HuH-7.5 (cell line): ENCODE results near the gene AQP2.
"Not testable (repeated sequence)": the region's sequence is repeated elsewhere in the genome, so short reads cannot be mapped to it uniquely, and the experiment has no call there.

Experiments
- DNase-seq: peaks from one replicate; pipeline ENCODE4 v3.0.0; 2011; ENCODE audit warnings: low spot score

AQP2 gene

DNA sequence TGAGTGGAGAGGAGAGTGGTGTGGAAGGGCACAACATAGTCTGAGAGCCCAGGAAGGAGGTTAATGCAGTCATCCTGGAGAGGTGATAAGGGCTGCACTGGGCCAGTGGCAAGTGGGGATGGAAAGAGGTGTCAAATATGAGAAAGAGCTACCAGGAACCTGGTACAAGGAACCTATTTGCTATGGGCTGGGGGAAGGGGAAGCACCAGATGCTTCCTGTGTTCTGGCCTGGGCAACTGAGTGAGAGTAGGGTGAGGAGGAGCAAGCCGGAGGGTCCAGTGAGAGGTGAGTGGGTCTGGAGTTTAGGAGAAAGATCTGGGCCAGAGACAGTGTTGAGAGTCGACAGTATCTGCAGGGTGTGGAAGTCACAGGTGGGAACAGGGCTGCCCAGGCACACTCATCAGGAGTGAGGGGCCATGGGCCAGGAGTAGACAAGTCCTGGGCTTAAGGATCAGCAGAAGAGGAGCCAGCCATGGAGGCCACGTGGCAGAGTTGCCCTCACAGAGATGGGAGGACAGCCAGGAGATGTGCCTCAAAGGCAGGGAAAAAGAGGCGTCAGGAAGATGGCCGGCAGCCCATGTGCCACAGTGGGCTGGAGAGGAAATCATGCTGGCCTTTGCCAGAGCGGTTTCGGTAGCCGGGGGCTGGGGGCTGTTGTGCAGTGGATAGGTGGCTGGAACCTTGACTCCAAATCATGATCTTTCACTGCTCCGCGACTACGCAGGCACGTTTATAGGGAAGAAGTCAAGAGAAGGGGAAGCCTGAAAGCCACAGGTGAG lies 19.3 kb downstream of the AQP2 start:
- DNase-seq: no peak

DNA sequence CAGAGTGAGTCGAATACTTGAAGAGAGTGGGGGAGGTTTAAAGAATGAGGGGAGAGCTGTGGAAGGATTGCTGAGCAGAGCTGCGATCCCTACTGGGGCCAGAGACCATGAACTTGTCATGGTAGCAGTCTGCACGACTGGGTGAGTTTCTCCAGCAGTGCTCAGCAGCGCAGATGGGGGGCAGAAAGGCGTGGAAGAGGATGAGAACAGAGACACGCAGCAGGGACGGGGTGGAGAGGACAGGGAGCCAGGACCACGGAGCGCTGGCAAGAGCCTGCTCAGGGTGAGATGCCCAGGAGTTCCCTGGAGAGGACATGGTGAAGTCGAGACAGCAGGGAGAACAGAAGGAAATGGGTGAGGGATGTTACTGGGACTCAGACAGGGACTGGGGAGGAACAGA lies 20.1 kb downstream of the AQP2 start:
- no peak for DNase-seq

DNA sequence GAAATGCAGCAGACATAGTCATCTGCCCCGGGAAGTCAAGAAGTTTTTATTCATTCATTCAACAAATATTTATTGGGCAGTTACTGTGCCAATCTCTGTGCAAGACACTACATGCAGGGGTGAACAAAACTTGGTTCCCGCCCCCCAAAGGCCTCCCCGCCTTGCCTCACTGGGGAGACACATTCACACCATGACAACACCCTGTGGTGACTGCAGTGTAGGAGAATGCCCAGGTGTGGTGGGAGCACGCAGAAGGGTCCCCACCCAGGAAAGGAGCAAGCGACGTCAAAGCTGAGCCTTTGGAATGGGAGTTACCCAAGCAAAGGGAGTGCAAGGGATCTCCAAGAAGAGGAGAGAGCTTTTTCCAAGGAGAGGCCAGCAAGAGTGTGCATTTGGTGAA lies 20.6 kb downstream of the AQP2 start:
- DNase-seq: no peak

DNA sequence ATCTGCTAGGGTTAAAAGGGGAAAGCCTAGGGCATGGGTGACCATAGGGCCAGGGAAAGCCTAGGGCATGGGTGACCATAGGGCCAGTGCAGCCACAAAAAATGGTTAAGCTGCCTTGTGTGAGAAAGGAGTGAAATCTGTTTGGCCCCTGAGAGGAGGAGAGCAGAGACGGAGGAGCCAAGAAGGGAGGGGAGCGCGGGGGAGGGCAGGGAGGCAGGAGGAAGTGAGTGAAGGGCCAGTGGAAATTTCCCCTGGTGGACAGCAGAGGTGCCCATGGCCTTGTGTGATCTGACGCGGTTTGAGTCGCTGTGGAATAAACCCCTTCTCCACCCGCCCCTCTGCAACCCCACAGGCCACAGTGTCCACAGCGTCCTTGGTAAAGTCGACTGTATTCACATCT lies 21.6 kb downstream of the AQP2 start:
- DNase-seq: no peak

DNA sequence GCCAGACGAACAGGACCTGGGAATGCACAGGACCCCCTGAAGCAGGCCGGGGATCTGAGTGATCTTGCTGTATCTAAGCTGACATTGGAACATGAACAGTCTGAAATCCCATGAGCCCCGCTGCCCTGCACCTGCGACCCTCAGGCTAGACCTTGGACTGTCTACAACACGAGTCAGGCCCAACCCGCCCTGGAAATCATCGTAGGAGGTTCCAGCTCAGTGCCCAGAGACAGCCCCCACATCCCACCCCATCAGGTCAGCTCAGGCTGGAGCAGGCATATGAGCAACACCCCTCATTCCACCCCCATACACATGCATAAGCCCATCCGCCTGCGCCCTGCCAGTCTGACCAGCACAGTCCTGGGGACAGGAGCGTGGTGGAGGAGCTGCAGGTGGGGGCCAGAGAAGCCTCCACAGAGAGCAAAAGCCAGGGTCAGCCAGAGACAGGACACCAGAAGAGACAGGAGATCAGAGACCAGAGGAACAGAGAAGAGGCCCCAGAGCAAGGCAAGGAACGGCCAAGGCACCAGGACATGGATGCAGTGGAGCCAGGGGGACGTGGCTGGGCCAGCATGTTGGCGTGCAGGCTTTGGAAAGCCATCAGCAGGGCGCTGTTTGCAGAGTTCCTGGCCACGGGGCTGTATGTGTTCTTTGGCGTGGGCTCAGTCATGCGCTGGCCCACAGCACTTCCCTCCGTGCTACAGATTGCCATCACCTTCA lies 22.3 kb downstream of the AQP2 start, which contains the start of gene AQP6:
Gene AQP6 (plus strand): TSS at position 307 of the 720 bp plus-strand sequence. CDS start 227 bp downstream, at position 534.
- no peak for DNase-seq

DNA sequence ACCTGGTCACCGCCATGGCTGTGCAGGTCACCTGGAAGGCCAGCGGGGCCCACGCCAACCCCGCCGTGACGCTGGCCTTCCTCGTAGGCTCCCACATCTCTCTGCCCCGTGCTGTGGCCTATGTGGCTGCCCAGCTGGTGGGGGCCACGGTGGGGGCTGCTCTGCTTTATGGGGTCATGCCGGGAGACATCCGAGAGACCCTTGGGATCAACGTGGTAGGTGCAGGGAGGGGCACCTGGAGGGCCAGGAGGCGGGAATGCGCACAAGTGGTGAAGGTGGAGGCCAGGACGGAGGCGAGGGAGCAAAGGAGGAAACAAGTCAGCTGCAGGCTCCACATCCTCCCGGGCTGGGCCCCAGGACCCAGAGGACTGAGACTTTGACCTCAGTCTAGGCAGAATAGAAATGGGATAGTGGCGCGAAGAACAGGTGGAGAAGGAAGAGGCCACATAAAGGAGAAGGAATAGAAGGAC lies 22.9 kb downstream of the AQP2 start:
- no peak for DNase-seq

DNA sequence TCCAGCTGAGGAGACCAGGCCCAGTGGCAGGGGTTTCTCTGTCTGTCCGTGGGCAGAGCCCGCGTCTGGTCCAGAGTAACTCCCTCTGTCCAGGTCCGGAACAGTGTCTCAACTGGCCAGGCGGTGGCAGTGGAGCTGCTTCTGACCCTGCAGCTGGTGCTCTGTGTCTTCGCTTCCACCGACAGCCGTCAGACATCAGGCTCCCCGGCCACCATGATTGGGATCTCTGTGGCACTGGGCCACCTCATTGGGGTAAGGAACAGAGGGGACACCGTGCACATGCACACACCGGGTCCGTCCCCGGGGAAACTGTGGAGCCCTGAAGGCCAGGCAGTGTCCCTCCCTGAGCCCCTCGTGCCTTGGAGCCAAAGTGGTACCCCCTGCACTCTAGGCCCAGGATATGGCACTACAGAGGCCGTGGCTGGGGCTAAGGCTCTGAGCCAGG lies 23.7 kb downstream of the AQP2 start:
- no peak for DNase-seq

DNA sequence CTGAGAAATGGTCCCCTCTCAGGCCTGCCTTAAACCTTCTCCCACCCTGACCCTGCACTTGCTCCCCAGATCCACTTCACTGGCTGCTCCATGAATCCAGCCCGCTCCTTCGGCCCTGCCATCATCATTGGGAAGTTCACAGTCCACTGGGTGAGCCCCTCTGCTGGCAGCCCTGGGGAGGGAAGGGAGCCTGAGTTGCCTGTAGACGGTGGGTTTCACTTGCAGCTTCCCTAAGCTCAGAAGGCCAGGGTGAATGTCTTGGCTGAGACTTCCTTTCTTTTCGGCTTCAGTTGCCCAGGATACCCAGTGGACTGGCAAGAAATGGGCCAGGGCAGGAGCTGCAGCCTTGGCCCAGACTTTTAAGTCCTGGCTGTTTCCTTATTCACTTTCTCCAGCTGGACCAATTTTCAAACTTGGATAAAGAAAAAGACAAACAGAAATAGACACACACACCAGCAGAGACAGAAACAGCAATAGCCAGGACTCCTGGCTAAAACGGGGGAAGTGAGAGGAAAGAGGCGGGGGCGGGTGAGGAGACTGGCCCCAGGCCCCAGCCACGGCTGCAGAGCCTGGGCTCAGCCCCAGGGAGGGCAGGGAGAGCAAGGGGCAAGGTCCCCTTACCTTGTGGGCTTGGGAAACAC lies 24.3 kb downstream of the AQP2 start:
- DNase-seq: no peak

DNA sequence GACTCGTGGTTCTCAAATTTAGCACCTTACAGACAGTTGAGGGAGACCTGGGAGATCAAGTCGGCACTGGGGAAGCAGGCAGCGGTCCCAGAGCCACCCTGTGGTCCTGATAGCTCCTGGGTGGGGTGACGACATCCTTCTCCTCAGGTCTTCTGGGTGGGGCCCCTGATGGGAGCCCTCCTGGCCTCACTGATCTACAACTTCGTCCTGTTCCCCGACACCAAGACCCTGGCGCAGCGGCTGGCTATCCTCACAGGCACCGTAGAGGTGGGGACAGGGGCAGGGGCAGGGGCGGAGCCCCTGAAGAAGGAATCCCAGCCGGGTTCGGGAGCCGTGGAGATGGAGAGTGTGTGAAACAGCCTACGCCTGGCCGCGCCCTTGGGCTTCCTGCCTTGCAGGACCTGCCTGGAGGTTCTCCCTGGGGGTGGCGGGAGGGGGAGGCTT lies 24.8 kb downstream of the AQP2 start:
- DNase-seq: no peak

DNA sequence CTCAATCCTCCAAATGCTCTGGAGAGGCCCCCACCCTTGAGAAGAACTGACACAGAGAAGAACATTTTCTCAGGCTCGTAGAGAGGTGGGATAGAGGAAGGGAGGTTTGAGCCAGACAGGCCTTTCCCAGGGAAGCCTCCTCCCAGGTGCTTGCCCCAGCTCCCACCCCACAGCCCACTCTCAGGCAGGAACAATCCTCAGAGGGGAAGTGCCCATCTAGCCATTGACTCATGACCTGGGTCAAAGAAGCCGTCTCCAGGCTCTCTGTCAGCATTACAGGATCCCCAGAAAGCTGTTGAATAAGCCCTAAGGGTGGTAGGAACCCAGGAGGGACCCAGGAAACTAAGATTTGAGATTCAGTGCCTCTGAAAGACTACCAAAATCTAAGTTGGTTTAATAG lies 26.0 kb downstream of the AQP2 start:
- no peak for DNase-seq

DNA sequence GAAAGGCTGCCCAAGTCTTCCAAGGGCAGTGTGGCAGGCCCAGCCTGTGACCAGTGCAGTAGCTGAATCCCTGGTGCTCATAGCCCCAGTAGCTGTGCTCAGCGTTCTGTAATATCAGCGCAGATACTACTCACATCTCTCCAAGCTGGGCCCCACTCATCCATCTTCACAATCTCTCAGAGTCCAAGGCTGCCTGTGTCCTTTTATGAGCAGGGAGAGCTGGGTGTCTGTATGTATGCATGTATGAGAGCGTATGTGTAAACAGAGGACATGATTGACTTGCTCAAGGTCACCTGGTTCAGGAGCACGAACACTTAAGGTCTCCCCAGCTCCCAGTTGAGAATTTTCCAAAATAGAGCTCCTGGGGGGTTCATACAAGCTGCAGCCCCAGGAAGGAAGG lies 27.6 kb downstream of the AQP2 start:
- DNase-seq: no peak

DNA sequence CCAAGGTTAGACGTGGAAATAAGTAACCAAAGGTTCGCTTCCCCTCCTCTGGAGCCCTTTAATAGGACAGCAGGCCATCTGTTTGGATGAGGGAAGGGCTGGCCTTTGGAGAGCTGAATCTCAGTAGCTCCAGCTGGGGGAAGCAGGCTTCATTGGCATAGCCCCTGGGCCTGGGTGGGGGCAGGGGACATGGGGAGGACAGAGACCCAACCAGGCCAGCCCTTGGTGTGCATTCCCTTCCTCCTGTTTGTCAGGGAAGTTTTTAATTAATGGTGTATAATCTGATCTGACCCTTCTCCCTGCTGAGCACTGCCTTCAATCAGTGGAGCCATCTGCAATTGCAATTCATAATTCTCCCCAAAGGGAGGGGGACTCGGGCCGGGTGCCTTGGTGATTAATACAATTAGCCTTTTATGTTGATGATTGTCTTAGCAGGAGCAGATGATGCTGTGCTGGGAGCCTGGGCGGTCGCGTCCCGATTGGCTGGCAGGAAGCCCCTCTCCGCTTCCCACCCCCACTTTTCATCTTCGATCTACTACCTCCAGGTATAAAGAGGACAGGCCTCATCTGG lies 28.6 kb downstream of the AQP2 start:
- DNase-seq: no peak

DNA sequence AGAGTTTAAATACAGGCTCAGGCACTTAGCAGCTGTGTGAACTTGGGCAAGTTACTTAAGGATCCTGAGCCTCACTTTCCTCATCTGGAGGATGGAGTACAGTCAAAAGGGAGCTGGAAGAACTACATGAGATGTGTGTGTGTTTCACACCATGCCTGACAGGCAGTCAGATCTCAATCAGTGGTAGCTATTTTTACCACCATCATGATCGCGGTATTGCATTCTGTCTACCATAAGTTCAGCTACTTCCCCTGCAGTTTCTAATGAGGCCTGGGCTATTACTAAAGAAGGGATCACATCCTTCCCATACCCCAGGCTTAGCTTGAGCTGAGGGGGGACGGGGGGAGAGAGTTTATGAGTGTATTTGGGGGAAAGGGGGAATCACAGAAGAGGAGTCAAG lies 29.3 kb downstream of the AQP2 start:
- no peak for DNase-seq

DNA sequence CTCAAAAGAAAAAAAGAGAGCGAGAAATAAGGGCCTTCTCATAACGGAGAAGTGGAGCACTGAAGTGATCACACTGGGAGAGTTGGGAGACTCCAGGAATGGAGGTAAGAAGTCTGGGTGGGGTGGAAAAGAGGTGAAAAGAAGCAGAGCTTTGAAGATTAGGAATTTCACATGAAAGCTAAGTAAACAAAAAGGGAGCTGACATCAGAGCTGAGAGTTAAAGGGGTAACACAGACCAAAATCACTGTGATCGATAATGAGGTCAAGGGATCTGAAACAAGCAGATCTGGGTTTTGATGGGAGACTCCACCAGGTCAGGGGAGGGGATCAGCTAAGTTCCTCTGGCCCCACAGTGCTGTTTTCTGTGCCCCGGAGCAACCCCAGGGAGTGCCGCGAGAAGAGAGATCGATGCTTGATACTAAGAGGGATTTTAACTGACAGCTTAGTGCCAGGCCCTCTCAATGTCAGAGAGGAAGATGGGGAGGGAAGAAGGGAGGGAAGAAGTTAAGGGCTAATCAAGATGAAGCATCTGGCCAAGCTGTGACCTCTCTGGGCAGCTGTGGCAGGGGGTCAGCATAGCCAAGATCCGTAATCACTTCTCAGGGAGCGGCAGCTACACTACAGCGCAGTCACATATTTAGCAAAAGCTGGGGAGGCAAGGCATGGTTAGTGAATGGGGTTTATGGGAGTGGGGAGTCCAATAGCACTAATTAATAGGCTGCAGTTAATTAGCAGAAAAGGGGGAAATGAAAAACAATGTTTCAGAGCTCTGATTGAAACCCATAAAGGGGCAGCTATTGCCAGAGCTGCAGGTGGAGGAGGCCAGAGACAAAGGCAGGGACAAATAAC lies 30.2 kb downstream of the AQP2 start:
- DNase-seq: no peak

DNA sequence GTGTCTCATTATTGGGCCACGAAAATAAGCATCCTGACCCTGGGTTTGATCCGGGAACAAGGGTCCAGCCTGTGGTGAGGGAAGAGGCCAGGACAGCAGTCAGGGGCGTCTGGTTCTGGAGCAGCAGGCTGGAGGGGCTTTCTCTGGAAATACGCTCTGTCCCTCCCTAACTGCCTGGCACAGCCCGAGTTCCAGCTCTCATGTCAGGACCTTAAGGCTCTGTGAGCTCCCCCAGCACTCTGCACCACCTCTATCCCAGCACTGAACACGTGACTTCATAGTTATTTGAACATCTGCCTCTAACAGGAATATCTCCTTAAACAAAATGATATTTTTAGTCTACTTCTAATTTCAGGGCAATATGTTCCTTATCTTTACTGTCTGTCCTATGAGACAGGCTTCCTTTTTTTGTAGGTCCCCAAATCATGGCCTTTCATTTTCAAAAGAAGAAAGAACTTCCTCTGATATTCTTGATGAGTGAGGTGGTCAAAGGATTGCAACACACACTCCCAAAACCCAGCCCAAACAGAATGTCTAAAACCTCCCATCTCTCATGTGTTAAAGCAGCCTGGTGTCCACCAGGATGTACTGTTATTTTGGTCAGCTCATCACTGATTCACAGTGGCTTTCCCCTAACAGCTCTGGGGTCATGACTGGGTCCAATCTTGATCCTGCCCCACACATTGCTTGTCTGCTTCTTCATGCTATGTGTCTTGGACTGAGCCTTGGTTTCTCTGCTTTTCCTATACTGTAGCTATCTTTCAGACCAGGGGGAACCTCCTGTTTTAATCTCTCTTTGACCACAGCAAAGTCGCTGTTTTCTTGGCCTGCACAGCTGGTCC lies 31.9 kb downstream of the AQP2 start:
- no peak for DNase-seq

DNA sequence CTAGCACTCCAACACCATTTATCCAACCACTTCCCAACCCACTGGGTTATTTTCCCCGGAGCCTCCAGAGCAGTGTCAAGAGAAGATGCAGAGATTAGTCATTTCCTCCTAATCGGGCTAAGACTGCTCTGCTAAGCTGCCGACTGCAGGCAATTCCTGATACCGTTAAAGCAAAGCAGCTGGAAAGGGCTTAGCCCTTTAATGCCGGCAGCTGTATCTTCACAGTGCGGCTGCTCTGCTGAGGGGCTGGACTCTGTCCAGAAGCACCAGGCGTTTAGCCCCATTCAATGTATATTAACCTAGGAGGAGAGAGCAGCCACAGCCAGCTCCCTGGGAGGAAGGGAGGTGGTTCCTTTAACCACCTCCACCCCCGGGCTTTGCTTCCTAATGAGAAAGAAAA lies 33.4 kb downstream of the AQP2 start:
- DNase-seq: no peak

DNA sequence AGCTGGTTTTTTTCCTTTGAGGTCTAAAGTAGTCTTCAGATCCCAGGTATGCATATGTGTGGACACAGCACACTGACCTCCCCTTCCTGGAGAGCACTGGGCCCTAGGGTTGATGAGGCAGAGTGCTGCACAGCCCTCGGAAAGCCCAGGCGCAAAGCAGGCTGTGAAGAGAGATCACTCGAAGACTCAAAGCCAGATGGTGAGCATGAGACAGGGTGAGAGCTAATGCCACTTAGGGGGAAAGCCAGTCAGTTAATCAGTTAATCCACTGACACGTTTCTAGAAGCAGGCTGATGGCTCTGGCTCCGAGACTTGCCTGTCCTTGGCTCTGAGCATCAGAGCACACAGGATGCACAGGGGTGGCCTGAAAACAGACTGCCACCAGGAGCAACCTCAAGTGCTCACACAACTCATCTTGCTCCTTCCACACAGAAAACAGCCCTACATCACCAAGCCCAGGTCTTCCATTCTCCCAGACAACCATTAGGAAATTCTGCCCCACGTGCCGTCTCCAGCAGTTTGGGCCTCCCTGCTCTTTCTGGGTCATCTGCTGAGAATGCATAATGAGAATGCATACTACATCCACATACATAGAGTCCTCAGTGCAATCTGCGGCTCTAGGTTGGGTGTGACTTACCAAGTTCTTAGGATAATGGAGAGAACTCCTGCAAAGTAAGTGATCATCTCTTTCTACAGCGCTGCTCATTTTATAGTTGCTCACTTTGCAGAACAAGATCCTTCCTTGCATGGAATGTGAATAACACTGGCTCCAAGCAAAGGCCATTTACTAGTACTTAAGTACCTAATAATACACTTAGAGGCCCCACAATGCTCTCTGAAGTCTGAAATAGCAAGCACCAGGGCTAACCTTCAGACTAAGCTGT lies 34.2 kb downstream of the AQP2 start:
- DNase-seq: no peak

DNA sequence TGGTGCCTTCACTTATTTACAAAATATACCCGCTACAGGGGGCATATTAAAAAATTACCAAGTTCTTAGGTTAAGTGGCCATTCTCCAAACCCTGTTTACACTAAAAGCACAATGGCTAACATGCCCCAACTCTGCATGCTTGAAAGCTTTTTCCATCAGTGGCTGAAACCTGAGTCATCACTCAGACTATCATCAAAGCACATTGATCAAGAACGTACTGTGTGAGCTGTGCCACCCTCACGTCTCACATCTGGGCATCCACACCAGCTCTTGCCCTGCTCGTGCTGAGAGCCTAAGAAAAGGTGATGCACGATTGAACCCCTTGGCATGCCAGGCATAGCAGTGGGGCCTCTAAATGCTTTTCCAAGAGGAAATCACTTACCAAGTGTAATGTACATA lies 35.4 kb downstream of the AQP2 start:
- DNase-seq: no peak

DNA sequence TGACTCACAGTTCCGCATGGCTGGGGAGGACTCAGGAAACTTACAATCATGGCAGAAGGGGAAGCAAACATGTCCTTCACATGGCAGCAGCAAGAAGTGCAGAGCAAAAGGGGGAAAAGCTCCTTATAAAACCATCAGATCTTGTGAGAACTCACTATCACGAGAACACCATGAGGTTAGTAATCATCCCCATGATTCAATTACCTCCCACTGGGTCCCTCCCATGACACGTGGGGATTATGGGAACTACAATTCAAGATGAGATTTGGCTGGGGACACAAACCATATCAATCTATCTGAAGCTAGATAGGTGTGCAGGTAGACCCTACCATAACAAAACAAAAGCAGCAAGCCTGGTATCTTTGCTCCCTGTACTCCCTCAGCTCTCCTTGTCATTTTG lies 35.9 kb downstream of the AQP2 start:
- DNase-seq: not testable (repeated sequence)
